Retina (tissue), 1 donor: Measurements from ENCODE around the gene HERPUD1.
A peak's percentile ranks its signal among the peaks of the same experiment; 100 is the strongest.
"Not testable (repeated sequence)": the region's sequence is repeated elsewhere in the genome, so short reads cannot be mapped to it uniquely, and the experiment has no call there.

Experiments used
- DNase-seq: peaks from one replicate; pipeline ENCODE4 v3.0.0-alpha.2; 2016

Gene HERPUD1

GRCh38 chr16:56931892-56932720 is at the start of gene HERPUD1:
HERPUD1 (plus strand) TSS chr16:56932142; CDS start chr16:56932245, 103 bp downstream.
- peak; percentile 98 for DNase-seq

- no peak for DNase-seq
These were observed 48.4 kb upstream of the HERPUD1 start for GRCh38 chr16:56883586-56883985.

GRCh38 chr16:56884026-56884582 is 47.8 kb upstream of the HERPUD1 start:
- no peak for DNase-seq

- not testable (repeated sequence) for DNase-seq
These were observed 47.0 kb upstream of the HERPUD1 start for GRCh38 chr16:56884929-56885328.

- DNase-seq: no peak
These were observed 46.3 kb upstream of the HERPUD1 start for GRCh38 chr16:56885446-56886162.

GRCh38 chr16:56886296-56886695 is 45.6 kb upstream of the HERPUD1 start:
- no peak for DNase-seq

- no peak for DNase-seq
These were observed 45.1 kb upstream of the HERPUD1 start for GRCh38 chr16:56886826-56887225.

- no peak for DNase-seq
These were observed 43.1 kb upstream of the HERPUD1 start for GRCh38 chr16:56888806-56889205.

GRCh38 chr16:56889206-56889605 is 42.7 kb upstream of the HERPUD1 start:
- no peak for DNase-seq

- DNase-seq: no peak
These were observed 40.3 kb upstream of the HERPUD1 start for GRCh38 chr16:56891685-56892084.

- no peak for DNase-seq
These were observed 39.2 kb upstream of the HERPUD1 start for GRCh38 chr16:56892705-56893104.

GRCh38 chr16:56894331-56894917 is 37.5 kb upstream of the HERPUD1 start:
- DNase-seq: no peak

GRCh38 chr16:56895813-56896212 is 36.1 kb upstream of the HERPUD1 start:
- no peak for DNase-seq

GRCh38 chr16:56896244-56896643 is 35.7 kb upstream of the HERPUD1 start:
- DNase-seq: no peak

- no peak for DNase-seq
These were observed 34.7 kb upstream of the HERPUD1 start for GRCh38 chr16:56897026-56897799.

- DNase-seq: no peak
These were observed 33.1 kb upstream of the HERPUD1 start for GRCh38 chr16:56898847-56899246.

GRCh38 chr16:56903866-56904265 is 28.1 kb upstream of the HERPUD1 start:
- DNase-seq: no peak

- DNase-seq: no peak
These were observed 24.5 kb upstream of the HERPUD1 start for GRCh38 chr16:56907401-56907800.

- no peak for DNase-seq
These were observed 22.4 kb upstream of the HERPUD1 start for GRCh38 chr16:56909527-56909979.

- no peak for DNase-seq
These were observed 21.8 kb upstream of the HERPUD1 start for GRCh38 chr16:56910112-56910511.

GRCh38 chr16:56910654-56911539 is 21.0 kb upstream of the HERPUD1 start:
- no peak for DNase-seq
